Dedifferentiated amniotic fluid mesenchymal stem cell (primary cell): ENCODE results near the gene MARCHF3.
A peak's percentile ranks its signal among the peaks of the same experiment; 100 is the strongest.

ENCODE experiments used
- DNase-seq: peaks from one replicate; pipeline ENCODE4 v3.0.0-alpha.2; 2016; ENCODE audit errors: extremely low spot score

Gene MARCHF3

DNA sequence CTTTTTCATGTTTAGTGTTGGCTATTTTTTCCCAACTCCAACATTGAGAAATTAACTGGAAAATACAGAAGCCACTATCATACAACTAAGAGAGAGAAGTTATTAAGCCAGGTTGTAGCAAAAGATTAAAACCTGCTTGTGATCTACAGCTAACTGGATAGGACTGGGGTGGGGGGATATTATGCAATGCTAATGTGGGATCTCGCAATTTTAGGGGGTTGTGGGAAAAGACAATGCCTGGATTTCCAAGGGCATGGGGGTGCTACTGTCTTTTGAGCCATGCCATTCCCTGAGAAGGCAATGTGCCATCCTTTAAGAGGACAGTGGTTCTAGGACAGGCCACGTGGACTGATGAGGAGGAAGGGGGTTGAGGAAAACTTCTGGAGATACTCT is 46.5 kb downstream of the MARCHF3 start:
- no peak for DNase-seq

DNA sequence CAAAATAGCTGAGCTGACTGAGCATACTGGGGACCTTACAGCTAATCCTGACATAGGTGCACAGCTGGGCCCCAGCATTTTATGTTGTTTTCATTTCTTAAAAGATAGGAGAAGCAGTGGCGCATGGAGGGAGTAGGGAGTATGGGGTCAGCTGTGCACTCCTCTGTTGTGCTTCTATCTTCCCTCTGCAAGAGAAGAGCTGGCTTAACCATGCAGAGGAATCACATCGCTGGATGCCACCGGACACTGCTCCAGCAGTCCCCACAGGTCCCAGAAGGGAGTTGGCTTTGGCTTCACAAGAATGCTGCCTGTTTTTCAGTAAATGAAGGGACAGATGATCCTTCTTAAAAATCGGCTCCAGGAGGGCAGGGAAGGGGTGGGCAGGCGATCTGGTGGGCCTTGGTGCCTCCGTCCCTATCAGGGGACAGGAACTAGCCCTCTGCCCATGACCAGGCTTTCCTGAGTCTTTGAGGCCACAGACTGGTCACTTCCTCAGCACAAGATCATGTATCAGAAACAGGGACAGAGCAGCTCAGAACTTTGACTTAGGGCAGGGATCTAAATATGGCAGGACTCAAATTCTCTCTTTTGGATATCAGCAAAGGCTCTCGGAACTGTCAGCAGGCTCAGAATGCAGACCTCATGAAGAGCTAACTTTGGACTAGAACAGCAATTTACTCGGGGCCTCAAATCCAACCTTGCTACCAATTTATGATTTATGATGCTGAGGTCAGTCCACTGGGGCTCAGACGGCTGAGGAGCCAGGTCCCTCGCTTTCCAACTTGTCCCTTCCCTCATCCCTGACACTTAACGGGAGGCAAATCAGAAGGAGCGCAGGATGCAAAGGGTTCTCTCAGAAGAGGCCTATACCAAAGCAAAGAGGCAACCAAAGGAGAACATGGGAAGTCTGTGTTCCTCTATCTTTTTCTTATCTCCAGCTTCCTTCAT is 47.2 kb downstream of the MARCHF3 start:
- DNase-seq, result no peak

DNA sequence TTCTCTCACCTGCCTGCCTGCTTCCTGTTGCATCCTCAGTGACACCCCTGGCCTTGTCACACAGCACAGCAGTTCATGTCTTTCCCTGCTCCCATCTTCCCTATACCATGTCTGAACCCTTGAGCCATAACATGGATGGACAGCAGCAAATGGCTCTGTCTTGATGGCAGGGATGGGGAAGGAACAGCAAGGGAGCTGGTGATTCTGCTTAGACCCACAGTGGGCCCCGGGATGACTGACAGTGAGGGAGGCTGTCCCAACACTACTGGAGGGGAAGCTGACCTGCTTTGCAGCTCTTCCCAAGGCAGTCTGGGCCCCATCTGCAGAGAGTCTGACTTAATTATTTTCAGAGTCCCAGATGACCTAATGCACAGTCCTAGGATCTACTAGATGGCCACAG is 48.2 kb downstream of the MARCHF3 start:
- no peak for DNase-seq

DNA sequence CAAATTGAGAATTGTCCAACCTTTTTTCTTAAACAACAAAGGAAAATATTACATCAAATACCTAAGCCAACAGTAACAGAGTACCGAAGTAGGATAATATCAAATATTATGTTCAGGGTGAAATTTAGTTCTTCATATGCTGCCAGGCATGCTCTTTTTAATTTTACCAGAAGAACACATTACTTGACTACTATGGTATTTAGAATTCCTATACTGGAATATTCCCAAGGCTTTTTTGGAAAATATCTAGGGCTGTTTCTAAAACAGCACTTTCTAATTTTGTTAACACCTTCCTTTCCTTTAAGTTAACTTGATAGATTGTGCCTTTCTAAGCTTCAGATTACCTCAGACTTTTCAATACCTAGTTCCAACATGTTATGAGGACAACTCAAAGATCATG is 48.7 kb downstream of the MARCHF3 start:
- DNase-seq, result no peak

DNA sequence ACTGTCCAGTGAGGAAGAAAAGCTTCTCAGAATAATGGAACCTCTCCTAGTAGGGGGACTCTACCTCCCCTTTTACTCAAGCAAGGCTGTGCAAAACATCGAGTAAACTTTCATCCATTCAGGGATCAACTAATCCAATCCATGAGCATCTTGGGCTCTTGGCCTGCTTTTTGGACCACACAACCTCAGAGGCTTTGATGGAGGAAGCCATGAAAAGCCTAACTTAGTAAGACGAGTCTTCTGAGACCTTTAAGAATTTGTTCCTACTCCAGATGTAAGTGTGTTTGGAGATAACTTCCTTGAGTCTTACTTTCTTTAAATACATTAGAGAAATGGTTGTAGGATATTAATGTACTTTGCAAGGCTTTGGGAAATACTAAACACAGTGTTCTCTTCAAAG is 49.1 kb downstream of the MARCHF3 start:
- DNase-seq, result no peak

DNA sequence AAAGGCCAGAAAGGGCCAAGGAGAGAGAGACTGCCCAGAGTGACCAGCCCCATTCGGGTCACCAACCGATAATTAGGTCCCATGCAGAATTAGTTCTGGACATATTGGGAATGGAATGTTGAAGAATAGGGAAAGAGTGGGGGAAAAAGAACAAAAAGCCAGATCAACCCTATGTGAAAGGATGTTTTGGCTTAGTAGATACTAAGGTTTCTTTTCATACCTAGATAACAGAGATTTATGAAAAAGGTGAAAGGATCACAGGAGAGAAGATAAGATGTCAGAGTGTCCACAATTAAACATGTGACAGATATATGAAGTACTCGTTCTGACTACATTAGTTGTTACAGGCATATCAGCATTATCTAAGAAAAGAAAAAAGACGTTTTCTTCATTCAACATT is 52.1 kb downstream of the MARCHF3 start:
- no peak for DNase-seq

DNA sequence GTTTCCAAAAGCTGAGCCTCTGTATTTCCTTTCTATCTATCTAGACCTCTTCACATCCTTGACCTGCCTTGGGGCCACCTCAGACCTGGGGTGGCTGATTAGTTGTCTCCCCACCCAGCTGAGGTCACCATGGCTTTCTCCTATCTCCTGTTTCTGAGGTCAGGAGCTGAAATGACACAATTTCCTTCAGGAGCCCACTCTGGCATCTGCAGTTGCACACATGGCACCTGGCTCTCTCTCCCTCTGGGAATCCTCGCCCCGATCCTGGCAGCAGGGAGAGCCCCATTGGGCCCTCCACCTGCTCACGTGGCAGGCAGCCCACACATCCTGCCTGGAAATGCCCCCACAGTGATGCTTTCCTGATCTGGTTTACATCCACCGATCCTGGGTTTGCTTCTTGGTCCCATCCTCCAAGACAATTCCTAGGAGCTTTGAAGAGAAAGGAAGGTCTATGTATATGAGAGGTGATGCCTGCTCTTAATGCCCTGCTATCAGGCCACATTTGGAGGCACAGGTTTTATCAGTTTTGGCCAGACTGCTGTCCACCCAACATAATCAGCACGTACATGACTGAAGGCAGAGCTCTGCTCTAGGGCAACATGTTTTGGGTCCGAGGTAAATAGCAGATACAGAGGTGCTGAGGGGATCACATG is 53.7 kb downstream of the MARCHF3 start:
- DNase-seq, result no peak

DNA sequence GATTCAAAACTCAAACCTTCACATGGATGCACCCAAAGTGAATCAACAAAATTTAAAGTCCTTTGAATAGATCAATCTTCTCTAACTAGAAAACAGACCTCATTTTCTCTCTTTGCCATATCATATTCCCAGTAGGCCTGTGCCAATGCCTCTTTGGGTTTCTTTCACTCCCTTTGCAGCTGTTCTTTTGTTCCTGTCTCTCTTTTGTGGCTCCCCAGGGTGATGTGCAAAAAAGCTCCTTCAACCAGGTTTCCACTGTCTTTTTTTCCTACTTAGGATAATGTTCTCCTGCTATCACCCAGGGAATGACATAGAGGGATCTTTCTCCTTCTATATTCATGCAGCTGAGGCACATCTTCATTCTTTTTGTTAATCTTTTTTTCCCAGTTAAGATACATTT is 54.6 kb downstream of the MARCHF3 start:
- no peak for DNase-seq

DNA sequence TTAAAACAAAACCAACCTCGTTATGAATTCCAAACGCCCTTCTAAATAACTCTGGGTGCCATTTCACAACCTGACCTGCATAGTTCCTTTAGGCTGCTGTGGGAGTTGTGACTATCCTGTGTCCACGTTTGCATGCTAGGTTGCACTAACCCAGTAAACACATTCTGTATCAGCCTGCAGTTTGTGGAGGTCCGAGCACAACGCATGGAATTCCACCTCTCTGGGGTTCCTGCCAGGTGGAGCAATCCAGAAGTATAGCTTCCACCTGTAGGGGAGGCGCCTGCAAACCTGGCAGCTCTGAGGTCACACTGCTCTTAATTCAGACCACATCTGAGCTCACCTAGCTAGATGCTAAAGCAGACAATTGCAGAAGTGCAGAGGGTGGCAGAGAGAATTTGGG is 57.2 kb downstream of the MARCHF3 start:
- DNase-seq, result no peak

DNA sequence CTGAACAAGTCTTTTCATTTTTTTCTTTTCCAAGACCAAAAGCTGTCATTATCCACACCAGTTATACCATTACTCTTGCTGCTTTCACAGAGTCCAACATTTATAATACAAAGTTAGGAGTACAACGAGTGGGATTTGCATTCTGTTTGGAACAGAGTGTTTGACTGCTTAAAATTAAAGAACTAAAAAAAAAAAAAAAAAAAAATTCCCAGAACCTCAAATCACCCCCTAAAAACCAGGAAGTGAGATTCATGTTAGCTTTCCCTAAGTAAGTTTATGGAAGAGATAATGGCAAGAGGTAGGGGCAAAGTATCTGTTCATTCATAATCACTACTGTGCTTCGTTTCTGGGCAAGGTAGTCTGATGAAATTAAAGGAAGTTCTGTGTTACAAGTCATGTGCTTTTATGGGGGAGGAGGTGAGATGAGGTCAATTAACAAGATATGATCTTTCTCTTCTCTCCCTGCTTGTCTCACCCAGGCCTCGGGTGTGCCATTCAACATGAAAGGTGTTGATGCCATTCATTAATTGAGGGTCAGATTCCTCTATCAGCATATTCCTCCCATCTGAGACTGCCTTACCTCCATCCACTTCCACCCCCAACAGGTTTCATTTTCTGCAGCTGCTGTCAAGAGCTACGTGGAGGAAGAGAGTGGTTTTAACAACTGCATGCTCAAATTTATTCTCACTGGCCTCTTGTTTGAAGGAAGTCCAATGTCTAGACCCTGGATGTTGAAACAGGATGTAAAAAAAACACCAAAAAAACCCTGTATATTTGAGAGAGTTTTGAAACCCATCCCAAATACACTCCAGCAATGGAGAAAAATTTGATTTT is 58.1 kb downstream of the MARCHF3 start:
- no peak for DNase-seq

DNA sequence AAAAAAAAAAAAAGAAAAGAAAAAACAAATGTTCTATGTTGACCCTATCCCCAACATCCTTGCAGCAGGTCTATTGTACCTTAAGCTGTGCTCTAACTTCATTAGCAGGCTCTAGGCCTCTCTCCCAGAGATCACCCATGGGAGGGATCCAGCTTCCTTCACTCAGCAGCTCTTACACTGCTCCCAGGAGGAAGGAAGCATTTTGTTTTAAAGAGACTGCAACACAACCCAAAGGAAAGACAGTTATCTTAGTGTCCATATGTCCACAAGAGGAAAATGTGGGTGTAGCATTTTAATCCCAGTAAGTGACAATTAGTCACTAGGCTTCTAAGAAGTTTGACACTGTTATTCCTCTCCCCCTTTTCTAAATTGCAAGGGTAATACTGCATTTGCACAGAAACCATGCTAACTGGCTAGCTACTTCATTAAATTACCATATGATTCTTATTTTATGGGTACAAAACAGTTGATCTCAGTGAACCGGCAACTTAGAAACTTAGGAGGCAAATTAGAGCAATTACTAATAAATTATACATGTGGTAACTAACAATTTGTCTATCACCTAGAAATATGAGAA is 58.8 kb downstream of the MARCHF3 start:
- no peak for DNase-seq

DNA sequence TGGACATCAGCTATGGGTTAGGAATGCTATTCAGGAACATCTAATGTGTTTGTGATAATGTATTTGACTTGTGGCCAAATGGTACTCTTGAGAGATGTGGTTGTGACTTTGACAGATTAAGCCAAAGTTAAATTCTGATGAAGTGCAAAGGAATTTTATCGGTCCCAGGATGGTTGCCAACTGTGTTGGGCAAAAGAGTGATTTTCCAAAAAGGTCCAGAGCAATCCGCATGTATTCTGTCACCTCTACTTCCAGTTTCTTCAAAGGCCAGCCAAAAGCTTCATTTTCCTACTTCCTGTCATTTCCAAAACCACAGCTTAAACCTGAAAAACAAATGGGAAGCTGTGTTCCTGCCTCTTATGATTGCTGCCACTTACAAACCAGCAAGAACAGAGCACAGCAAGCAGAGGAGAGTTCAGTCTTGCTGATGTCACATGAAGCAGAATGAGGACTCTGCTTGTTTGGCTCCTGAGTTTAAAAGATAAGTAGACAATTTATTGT is 59.8 kb downstream of the MARCHF3 start:
- peak; percentile 29 for DNase-seq

DNA sequence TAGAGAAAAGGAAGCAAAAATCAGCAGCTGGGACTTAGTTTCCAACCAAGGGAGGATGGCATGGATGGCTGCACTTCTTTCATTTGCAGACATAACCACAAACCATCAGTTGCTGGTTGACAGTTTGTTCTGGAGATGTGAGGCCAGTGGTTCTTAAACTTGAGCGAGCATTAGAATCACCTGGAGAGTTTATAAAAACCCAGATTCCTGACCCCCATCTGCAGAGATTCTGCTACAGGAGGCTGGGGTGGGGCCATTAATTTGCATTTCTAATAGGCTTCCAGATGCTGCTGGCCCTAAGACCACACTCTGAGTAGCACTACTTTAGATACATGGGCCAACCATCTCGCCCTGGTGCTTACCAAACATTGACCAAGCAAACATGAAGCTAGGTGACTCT is 60.8 kb downstream of the MARCHF3 start:
- no peak for DNase-seq

DNA sequence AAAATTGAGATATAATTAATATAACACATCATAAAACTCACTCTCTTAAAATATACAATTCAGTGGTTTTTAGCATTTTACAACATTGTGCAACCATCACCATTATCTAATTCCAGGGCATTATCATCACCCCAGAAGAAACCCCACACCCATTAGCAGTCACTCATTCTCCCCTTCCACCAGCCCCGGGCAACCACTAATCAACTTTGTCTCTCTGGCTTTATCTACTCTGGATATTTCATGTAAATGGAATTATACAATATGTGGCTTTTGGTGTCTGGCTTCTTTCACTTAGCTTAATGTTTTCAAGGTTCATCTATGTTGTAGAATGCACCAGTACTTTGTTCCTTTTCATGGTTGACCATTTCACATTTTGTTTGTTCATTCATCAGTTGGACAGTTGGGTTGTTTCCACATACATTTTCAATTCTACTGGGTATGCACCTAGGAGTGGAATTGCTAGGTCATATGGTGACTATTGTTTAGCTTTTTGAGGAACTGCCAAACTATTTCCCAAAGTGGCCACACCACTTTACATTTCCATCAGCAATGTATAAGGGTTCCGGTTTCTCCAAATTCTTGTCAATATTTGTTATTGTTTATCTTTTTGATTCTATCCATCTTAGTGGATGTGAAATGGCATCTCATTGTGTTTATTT is 62.4 kb downstream of the MARCHF3 start:
- no peak for DNase-seq

DNA sequence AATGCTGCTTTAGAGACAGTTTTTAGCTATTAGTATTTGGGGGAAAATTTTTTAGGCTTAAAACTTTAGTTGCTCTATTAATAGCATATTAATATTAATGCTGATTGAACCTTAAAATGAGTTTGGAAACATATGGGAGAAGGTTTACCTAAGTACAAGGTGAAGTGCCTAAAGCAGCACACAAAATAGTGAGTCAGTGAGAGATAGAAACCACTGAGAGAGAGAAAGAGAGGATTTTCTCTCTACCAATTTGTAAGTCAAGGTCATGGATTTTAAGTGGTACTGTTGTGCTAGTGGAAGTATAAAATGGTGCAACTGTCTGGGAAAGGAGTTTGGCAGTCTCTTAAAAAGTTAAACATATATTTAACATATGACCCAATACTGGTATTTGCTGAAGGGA is 64.9 kb downstream of the MARCHF3 start:
- DNase-seq, result no peak

DNA sequence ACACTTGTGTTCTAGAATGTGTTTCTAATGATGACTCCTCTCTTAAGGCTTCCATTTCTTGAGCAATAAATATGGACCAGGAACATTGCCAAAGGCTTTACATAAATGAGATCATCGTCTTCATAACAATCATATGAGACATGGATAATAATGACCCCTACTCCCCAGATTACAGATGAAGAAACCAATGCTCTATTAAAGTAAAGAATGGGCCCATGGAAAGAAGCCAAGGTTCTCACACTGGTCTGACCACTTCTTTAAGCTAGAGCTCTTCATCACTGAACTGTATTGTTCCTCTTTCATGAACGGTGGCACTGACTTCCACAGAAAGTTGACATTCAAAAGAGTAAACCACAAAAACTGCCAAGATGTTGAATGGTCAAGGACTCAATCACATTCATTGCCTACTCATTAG is 65.3 kb downstream of the MARCHF3 start:
- peak; percentile 38 for DNase-seq

DNA sequence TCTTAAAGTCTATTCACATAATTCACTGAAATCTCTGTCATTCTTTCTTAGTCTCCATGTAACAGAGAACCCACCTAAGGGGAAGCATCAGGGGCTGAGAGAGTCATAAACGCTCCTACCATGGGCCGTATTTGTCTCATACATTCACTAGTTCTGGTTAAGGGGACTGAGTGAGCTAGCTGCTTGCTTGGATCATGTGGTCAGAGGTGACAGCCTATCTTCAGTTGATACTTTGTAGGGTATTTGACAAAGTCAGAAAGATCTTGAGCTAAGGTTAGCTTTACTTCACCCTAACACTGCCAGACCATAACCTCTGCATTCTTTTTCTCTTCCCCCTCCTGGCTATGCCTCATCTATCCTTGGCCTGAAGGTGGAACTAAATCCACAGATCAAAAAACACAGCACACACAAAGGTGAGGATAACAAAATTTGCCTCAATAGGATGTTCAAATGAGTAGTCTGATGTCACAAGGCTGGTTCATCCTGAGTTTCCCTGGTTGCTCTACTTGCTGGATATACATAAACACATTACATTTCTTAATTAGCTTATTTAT is 66.5 kb downstream of the MARCHF3 start:
- no peak for DNase-seq

DNA sequence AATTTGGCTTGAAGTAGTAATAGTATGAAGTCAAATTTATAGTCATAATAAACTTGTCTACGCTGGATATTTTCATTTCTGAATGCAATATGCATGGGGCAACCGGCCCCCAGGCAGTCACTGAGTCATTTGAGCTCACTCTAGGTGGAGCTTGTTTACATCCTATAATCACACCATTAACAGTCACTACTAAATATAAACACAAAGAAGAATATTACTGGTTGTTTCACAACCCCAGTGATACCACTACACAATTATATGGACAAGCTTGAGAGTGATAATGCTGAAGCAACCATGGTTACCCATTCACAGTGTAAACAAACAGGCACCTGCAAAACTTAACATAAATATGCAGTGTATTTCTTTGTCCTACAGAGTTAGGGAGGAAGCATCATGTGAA is 68.7 kb downstream of the MARCHF3 start:
- DNase-seq, result peak; percentile 33

DNA sequence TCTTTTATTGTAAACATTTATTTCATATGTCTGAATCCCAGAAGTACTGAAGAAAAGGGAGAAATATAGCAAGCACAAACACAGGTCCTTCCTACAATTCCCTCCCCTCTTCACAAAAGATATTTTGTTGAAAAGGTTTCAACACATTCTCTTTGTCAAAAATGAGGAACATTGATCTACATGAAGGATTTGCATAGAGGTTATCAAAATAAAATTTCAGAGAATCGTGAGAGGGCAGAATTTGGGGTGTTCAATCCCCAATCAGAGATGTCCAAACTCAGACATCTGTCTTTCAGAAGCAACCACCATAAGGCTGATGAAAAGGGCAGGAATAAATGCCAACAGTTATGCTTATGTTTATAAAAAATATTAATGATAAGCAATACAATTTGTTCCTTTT is 69.2 kb downstream of the MARCHF3 start:
- DNase-seq, result no peak

DNA sequence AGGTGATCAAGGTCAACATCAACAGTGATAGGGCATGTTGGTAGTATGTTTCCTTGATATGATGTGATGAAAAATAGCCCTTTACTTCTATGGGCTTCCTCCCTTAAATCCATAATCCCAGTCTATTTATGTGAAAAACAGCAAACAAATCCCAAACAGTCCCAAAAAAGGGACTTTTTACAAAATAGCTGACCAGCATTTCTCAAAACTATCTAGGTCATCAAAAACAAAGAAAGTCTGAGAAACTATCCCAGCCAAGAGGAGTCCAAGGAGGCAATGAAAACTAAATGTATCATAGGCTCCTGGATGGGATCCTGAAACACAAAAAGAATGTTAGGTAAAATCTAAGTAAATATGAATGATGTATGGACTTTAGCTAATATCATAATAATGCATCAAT is 71.2 kb downstream of the MARCHF3 start:
- no peak for DNase-seq

DNA sequence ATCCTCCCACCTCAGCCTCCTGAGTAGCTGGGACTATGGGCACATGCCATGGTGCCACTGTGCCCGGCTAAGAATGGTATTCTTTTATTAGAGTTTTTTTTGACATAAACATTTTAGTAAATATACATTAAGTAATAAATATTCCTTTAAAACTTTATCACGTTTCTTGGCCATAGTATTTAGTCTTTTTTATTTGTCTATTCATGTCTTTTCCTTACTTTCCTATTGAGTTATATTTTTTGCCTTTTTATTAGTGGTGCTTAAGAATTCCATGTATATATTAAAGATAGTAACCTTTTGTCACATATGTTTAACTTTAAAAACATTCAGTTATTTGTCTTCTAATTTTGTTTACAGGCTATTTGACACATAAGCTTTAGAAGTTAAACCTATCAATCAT is 73.4 kb downstream of the MARCHF3 start:
- no peak for DNase-seq
